NCI-H1105 (cell line): ENCODE data around the gene PUM2.

ENCODE experiments used
- DNase-seq: peaks from one replicate; lab custom pipeline; 2025; lab: John Stamatoyannopoulos, UW

The PUM2 gene

GRCh38 chr2:20230114-20230425 lies 120.6 kb downstream of the PUM2 start:
- no peak for DNase-seq

DNA sequence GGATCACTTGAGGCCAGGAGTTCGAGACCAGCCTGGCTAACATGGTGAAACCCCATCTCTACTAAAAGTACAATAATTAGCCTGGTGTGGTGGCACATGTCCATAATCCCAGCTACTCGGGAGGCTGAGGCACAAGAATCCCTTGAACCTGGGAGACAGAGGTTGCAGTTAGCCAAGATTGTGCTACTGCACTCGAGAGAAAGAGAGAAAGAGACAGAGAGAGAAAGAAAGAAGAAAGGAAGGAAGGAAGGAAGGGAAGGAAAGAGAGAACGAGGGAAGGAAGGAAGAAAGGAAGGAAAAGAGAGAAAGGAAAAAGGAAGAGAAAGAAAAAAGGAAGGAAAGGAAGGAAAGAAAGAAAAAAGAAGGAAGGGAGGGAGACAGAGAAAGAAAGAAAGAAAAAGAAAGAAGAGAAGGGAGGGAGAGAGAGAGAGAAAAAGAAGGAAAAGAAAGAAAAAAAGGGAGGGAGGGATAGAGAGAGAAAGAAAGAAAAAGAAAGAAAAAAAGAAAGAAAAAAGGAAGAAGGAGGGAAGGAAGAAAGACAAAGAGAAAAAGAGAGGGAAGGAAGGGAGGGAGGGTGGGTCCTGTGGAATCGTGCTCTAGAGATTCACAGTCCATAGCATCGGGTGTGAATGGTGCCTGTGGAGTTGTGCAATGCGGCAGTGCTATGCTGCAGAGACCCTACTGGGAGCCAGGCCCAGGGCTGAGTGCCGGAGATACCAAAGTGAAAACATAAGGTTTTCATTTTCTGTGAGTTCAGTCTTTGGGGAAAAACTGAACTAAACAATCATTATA lies 121.1 kb downstream of the PUM2 start:
- DNase-seq, result no peak

DNA sequence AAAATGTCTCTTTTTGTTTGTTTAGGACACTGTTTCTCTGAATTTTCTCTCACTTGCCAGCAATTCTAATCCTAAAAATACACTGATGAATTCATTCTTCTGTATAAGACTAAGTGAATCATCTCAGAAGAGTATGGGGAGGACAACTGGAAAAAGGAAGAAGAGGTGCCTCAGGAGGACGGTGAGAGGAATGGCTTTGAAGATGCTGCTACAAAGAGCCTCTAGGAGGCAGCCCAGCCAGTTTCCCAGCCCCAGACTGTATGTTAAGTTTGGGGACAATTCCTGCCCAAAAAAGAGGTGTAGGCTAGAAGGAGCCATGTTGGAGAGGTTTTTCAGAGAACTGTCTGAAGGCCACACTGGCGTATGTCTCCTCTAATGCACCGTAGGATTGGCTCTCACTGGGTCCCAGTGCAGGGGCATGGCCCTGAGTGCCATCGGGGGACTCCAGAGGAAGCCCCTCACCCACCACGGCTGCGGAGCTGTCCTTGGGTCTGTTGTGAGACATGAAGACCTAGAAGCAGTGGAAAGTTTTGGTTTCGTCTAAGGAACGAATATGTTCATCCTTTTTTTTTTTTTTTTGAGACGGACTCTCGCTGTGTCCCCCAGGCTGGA lies 122.6 kb downstream of the PUM2 start:
- no peak for DNase-seq

GRCh38 chr2:20226152-20226545 lies 124.5 kb downstream of the PUM2 start:
- DNase-seq, result no peak

- peak; percentile 69 for DNase-seq
Observed at GRCh38 chr2:20225294-20226151, 125.1 kb downstream of the PUM2 start.

- peak; percentile 53 for DNase-seq
Observed at GRCh38 chr2:20224716-20225293, 125.8 kb downstream of the PUM2 start, which contains the start of gene SDC1. Gene SDC1 (minus strand): TSS chr2:20225130. CDS start chr2:20224867, 263 bp downstream.

- peak; percentile 54 for DNase-seq
Observed at GRCh38 chr2:20224164-20224715, 126.4 kb downstream of the PUM2 start.

DNA sequence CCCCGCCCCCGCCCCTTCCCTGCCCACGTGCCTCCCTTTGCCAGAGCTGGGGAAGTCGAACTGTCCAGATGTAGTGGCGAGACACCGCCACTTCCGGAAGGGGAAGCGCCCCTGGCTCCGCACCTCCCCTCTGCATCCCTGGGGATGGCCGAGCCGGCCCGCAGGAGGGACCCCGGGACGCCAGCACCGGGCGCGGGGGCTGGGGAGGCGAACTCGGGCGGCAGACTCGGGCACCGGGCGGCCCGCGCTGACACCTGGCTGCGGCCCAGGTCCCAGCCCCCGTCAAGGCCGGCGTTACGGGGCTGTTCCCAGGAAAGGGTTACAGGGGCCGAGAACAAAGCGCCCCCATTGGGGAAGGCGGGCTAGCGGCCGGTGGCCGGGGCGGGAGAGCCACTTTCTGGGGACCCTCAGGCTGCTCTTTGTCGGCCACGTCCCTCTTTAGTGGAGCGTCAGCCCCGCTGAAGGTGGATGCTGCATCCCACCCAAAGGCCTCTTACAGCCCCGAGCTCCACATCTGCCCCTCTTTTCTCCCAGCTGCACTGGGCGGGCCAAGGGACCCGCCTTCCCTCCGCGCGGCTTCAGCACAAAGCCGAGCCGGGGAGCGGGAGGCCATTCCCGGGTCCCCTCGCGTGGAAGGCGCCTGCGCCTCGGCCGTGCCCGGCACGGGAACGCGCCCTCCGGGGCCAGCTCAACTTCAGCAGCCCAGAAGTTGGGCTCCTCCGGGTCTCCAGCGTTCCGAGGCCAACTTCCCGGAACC lies 127.1 kb downstream of the PUM2 start:
- peak; percentile 69 for DNase-seq

- no peak for DNase-seq
Observed at GRCh38 chr2:20222769-20223406, 127.8 kb downstream of the PUM2 start.

DNA sequence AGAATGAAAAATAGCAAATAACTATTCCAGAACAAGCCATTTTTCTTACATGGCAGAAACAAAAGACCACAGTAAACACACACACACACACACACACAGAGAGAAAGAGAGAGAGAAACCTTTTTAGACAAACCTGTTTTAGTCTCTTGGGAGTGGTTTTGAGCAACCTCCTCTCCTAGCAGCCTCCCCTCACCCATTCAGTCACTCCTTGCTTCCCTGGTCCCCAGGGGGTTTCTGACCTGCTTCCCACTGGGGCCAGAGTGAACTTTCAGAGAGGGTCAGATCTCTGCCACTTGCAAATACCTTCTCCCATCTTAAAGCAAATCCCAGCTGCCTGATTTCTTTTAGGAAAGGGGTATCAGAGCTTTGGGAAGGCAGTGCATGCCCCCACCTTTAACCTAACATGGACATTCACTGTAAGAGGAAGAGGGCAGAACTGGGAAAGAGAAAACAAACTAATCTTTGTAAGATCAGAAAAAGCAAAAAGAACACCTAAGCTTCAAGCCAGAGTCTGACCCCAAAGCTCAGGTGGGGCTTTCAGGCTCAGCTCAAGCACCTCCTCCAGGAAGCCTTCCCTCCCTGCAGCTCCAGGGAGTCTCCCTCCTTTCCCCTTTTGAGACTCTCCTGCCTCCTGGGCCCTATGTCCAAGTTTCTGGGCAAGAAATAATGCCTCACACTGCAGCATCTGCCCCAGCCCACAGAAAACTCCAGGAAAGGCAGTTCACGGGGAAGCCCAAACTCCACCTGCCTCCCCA lies 128.5 kb downstream of the PUM2 start:
- DNase-seq, result no peak

DNA sequence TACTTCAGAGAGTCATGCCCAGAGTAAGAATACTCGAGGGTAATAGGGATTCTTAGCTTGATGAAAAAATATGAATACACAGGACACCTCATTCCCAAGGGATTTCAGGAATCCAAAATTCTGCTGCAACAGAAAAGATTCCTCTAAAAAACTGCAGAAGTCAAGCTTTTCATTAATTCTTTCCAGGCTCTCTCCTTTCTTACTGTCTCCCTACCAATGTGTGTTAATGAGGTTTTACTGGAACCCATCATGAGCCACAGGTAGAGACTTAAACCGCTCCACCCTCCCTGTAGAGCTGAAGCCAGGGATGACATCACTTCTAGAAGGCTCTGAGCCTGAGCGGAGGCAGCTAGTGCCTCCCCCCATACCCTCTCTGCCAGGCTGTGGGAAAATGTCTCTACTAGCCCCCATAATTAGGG lies 129.1 kb downstream of the PUM2 start:
- DNase-seq, result no peak

- DNase-seq, result no peak
Observed at GRCh38 chr2:20220806-20221554, 129.7 kb downstream of the PUM2 start.

DNA sequence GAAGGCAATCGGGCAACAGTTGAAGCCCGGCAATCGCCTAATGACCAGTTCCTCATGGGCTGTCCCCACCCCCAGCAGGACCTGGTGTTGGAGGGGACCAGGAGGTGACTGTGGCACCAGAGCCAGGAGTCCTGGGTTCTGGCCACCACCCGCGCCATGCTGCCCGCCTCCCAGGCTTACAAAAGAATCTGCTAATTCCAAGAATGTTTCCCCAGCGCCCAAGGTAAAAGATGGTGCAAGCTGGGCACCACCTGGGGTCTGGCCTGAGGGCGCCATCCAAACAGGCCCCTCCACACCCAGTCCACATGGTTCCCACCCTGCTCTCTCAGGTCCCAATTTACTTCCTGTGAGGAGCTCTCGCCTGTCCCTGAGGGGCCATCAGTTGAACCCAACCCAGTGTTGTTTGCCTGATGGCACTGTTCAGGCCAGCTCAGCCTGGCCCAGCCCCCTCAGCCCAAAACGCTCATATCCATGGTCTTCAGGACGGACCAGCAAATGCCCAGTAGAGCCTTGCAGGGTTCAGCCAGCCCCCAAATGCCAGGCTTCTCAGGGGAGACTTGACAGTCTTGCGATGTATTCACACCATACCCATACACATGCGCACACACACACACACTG lies 130.8 kb downstream of the PUM2 start:
- DNase-seq, result no peak

DNA sequence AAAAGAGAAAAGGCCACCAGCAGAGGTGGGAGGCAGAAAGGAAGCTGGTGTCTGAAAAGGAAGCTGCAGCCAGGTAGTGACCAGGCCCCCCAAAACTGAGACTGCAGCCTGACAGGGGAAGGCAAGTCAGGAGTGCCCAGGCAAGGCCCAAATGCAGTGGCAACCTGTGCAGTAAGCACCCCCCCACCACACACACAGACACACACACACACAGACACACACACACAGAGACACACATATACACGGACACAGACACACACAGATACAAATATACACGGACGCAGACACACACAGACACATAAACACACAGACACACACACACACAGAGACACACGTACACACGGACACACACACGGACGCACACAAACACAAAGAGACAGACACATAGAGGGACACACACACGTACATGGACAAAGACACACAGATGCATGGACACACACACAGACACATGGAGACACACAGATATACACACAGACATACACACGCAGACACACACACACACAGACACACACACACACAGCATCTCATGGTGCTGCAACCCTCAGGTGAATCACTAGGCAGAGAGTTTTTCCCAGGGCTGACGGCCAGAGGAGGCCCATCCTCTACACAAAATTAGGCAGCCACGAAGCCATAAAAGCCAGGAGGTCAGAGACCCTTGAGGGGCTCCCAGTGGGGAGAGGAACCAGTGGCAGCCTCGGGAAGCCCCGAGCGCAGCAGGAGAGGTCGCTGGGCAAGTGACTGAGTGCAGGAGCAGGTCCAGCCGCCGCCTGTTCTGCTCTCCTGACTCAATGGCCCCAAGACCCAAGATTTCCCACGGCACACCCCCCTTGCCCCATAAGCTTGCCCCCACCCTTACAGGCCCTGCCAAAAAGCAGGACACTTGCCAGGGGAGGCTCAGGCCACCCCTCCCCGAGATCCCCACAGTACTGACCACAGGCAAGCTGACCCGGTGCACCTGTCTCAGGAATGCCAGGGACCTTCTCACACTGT lies 132.0 kb downstream of the PUM2 start:
- no peak for DNase-seq

- no peak for DNase-seq
Observed at GRCh38 chr2:20217041-20217970, 133.3 kb downstream of the PUM2 start.
